ENCODE results near the gene TBX1. TPM values are rescaled to one million over a fixed set of nuclear protein-coding genes. Genes with fewer than 3 reads are reported as not detected.

Gene TBX1
- total RNA-seq, 4 donors from 2014 or later, result 7.6 to 34.3 (median 18.5) TPM

DNA sequence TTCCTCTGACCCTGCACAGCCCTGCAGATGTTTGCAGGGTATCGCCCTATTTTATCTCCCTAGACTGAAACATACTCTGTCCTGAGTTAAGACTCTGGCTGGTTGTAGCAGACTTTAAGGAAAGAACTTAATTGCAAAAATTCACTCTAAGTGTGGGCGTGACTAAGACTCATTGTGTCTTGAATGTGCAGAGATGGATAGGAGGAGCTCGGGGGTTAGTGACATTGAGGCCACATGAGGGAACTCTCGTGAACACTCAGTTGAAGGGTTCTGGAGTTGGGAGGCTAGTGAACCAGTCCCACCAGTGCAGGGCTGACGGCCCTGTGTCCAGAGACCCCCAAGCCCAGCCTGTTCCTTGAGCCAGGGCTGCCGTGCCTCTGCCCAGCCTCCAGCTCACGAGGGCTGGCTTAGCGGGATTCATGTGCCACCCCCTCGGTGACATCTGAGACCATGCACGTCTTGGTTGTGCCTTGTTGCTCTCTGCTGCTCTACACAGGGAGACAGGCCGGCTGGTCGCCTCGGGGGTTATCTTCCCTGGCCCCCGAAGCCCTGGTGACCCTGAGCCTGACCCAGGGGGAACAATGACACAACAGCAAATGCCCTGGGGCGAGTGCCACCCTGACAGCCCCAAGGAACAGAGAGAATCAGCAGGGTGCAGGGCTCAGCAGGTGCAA is 11.4 kb upstream of the TBX1 start:
- no peak overlapping the region for H3K4me3 ChIP-seq (replicated peaks in 1 of 3)
- 71 to 81% methylated on average over 7 to 14 of the region's 15 CpGs for WGBS, 2 donors
- no peak overlapping the region for H3K27ac ChIP-seq
- H3K4me1 ChIP-seq, result peaks cover 0 to 4% of the 10 kb centered on the region in 2 donors
- TF ChIP-seq POLR2A (IDR thresholded peaks at IDR 0.05) (no peak), CTCF (IDR thresholded peaks at IDR 0.05) (no peak)
- no peaks in the 10 kb centered on the region for H3K9me3 ChIP-seq
- no peaks in the 10 kb centered on the region for H3K36me3 ChIP-seq
- intact Hi-C loops (cut with DNase I), result no loop called here
- DNase-seq, result no peak
- H3K27me3 ChIP-seq, result no peaks in the 10 kb centered on the region

GRCh38 chr22:19749876-19750275 is 10.7 kb upstream of the TBX1 start:
- Histone ChIP-seq H3K4me3 (replicated peaks in 1 of 3) (no peak overlapping the region), H3K4me1 (peaks cover 0 to 4% of the 10 kb centered on the region in 2 donors), H3K27ac (no peak overlapping the region), H3K36me3 (no peaks in the 10 kb centered on the region), H3K9me3 (no peaks in the 10 kb centered on the region), H3K27me3 (peaks cover 3% of the 10 kb centered on the region)
- 90 to 94% methylated on average over 2 to 11 of the region's 12 CpGs for WGBS, 2 donors
- no peak for DNase-seq
- intact Hi-C loops (cut with DNase I), result no loop called here
- TF ChIP-seq POLR2A (IDR thresholded peaks at IDR 0.05) (no peak), CTCF (IDR thresholded peaks at IDR 0.05) (no peak)

GRCh38 chr22:19750507-19751490 is 9.8 kb upstream of the TBX1 start:
- intact Hi-C loops (cut with DNase I), result no loop called here
- 61 to 64% methylated on average over 19 to 24 of the region's 27 CpGs for WGBS, 2 donors
- no peaks in the 10 kb centered on the region for H3K36me3 ChIP-seq
- no peak overlapping the region for H3K27ac ChIP-seq
- no peak overlapping the region for H3K4me3 ChIP-seq (replicated peaks in 1 of 3)
- H3K27me3 ChIP-seq, result peaks cover 10% of the 10 kb centered on the region
- no peak for TF ChIP-seq CTCF (IDR thresholded peaks at IDR 0.05)
- TF ChIP-seq POLR2A (IDR thresholded peaks at IDR 0.05), result no peak
- peaks cover 0 to 10% of the 10 kb centered on the region in 2 donors for H3K4me1 ChIP-seq
- no peaks in the 10 kb centered on the region for H3K9me3 ChIP-seq
- DNase-seq, result no peak

DNA sequence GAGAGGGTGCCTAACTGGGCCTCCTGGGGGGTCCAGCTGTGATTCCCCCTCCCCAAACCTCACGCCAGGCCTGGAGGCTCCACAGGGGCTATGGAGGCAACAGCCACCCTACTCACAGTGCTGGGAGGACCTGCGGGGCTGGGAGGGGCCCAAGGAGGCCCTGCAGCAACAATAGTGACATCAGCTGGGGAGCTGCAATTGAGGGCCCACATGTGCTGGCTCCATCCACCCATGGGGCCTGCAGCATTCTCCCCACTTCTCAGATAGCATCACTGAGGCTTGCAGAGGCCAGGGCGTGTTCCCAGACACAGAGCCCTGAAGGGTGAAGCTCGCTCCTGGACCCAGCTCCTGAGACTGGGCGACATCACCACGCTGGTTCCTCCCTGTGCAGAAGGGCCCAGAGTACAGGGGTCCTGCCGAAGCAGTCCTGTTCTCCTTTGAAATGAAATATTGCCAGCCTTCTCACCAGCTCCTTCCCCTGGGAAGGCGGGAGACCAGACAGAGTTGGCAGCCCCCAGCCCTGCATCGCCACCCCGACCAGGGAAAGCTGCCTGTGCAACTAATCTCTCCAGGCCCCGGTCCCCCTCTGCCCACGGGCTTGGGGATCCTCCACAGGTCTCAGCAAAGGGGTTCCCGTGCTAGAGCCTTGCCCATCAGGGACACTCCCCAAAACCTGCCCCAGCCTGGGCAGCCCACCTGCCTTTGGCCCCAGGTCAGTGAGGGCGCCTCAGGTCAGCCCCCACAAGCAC is 8.9 kb upstream of the TBX1 start:
- Histone ChIP-seq H3K27me3 (peaks cover 19% of the 10 kb centered on the region), H3K9me3 (no peaks in the 10 kb centered on the region), H3K4me1 (peaks cover 7 to 16% of the 10 kb centered on the region in 2 donors), H3K27ac (no peak overlapping the region), H3K4me3 (replicated peaks in 1 of 3) (no peak overlapping the region), H3K36me3 (no peaks in the 10 kb centered on the region)
- no peak for TF ChIP-seq CTCF (IDR thresholded peaks at IDR 0.05)
- no peak for TF ChIP-seq POLR2A (IDR thresholded peaks at IDR 0.05)
- WGBS, 2 donors, result 86 to 97% methylated on average over 5 to 13 of the region's 14 CpGs
- intact Hi-C loops (cut with DNase I), result no loop called here
- DNase-seq, result no peak
